H1 (cell line): ENCODE measurements around the gene NBEA. TPM values are rescaled to one million over a fixed set of nuclear protein-coding genes. Genes with fewer than 3 reads are reported as not detected.

ENCODE experiments used
- CTCF ChIA-PET: fragments of 300-600 bp; sonication (Branson Sonifier 250); formaldehyde crosslinking; loops from one replicate; lab custom pipeline; 2021; ENCODE audit not compliant: partially characterized antibody; lab: Charles Lee
- POLR2A ChIA-PET: fragments of 300-600 bp; sonication (Branson Sonifier 250); formaldehyde crosslinking; loops from one replicate; lab custom pipeline; 2021; ENCODE audit warnings: inconsistent platforms; ENCODE audit not compliant: partially characterized antibody; lab: Charles Lee
- DNase-seq, 2 experiments: peaks; one replicate each; pipeline versions ENCODE4 v3.0.0 to v3.0.0-alpha.2; 2010 to 2022; ENCODE audit warnings: low spot score in 2 of 2, low read depth in 1 of 2, mixed read lengths in 1 of 2
- FAIRE-seq: peaks from 2 replicates; lab custom pipeline; 2011; peaks lifted over from hg19 to GRCh38; lab: Jason Lieb, UNC
- H2AFZ ChIP-seq: 2 replicates; pipeline ENCODE4 v1.8.1; 2012; ENCODE audit warnings: low read length, inconsistent platforms
- H2AK5ac ChIP-seq: 2 replicates; pipeline ENCODE4 v1.6.1; 2013; ENCODE audit warnings: low read depth, low read length
- H2BK120ac ChIP-seq: replicated peaks from 2 replicates; pipeline ENCODE3; 2013; ENCODE audit warnings: low read depth, low read length, inconsistent platforms
- H2BK12ac ChIP-seq: 2 replicates; pipeline ENCODE4 v1.6.1; 2013; ENCODE audit warnings: low read depth, low read length
- H2BK15ac ChIP-seq: 2 replicates; pipeline ENCODE4 v1.6.1; 2013; ENCODE audit warnings: low read length
- H2BK20ac ChIP-seq: 2 replicates; pipeline ENCODE4 v1.6.1; 2013; ENCODE audit warnings: low read length
- H2BK5ac ChIP-seq: 2 replicates; pipeline ENCODE4 v1.6.1; 2013; ENCODE audit warnings: low read depth, low read length
- H3K14ac ChIP-seq: 2 replicates; pipeline ENCODE4 v1.6.1; 2013; ENCODE audit warnings: inconsistent platforms; ENCODE audit not compliant: insufficient read length
- H3K18ac ChIP-seq: 2 replicates; pipeline ENCODE4 v1.6.1; 2013; ENCODE audit warnings: low read length; ENCODE audit errors: extremely low read depth
- H3K23ac ChIP-seq: 2 replicates; pipeline ENCODE4 v1.6.1; 2013; ENCODE audit warnings: inconsistent platforms; ENCODE audit not compliant: insufficient read length
- H3K23me2 ChIP-seq: 2 replicates; pipeline ENCODE4 v1.6.1; 2013; ENCODE audit warnings: low read depth, low read length
- H3K27ac ChIP-seq: 2 replicates; pipeline ENCODE4 v1.6.1; 2011; ENCODE audit warnings: low read depth, low read length, inconsistent platforms
- H3K27me3 ChIP-seq, 4 experiments: replicated peaks in 1 of 4; 1 replicate in 1 of 4; 2 replicates in 3 of 4; pipeline versions ENCODE4 v1.6.1 to v1.8.1; 2011 to 2013; ENCODE audit warnings: low read length in 3 of 4, mild to moderate bottlenecking in 3 of 4, inconsistent platforms in 2 of 4, mixed read lengths in 2 of 4, moderate library complexity in 1 of 4; ENCODE audit not compliant: control insufficient read depth in 3 of 4, insufficient read depth in 3 of 4; ENCODE audit errors: extremely low read depth in 1 of 4
- H3K36me3 ChIP-seq, 4 experiments: 2 replicates each; pipeline versions ENCODE4 v1.6.1 to v1.8.1; 2011 to 2013; ENCODE audit warnings: mild to moderate bottlenecking in 4 of 4, low read length in 3 of 4, moderate library complexity in 2 of 4, control low read depth in 1 of 4, inconsistent platforms in 1 of 4; ENCODE audit not compliant: insufficient read depth in 4 of 4, control insufficient read depth in 2 of 4
- H3K4ac ChIP-seq: replicated peaks from 2 replicates; pipeline ENCODE3; 2013; ENCODE audit warnings: low read length, low read depth, mixed read lengths, inconsistent platforms; ENCODE audit not compliant: insufficient read length
- H3K4me1 ChIP-seq, 4 experiments: replicated peaks in 1 of 4; 1 replicate in 1 of 4; 2 replicates in 3 of 4; pipeline versions ENCODE4 v1.6.1 to v1.8.1; 2011 to 2013; ENCODE audit warnings: low read length in 3 of 4, inconsistent platforms in 2 of 4, mixed read lengths in 1 of 4; ENCODE audit not compliant: insufficient read depth in 4 of 4, control insufficient read depth in 3 of 4
- H3K4me2 ChIP-seq, 2 experiments: 2 replicates each; pipeline versions ENCODE4 v1.6.1 to v1.8.1; 2011 to 2013; ENCODE audit warnings: low read depth in 2 of 2, low read length in 2 of 2, control low read depth in 1 of 2, inconsistent platforms in 1 of 2, mild to moderate bottlenecking in 1 of 2; ENCODE audit not compliant: insufficient read depth in 1 of 2
- H3K4me3 ChIP-seq, 4 experiments: fragments of 200-600, 300-600 bp in 1 of 4; sonication (generic), shearing (Covaris generic), sonication (Bioruptor Twin) in 1 of 4; 2 replicates each; pipeline versions ENCODE4 v1.5.1 to v1.8.1; 2011 to 2016; ENCODE audit warnings: low read length in 4 of 4, low read depth in 3 of 4, control low read depth in 2 of 4, inconsistent platforms in 2 of 4, mild to moderate bottlenecking in 2 of 4, mixed read lengths in 1 of 4, moderate library complexity in 1 of 4; ENCODE audit not compliant: insufficient read depth in 2 of 4; ENCODE audit errors: extremely low read depth in 1 of 4
- H3K56ac ChIP-seq: replicated peaks from 2 replicates; pipeline ENCODE3; 2013; ENCODE audit warnings: low read depth, mild to moderate bottlenecking, mixed read lengths, low read length, inconsistent platforms; ENCODE audit not compliant: insufficient read length
- H3K79me1 ChIP-seq: 2 replicates; pipeline ENCODE4 v1.6.1; 2013; ENCODE audit warnings: low read depth, low read length, control low read depth
- H3K79me2 ChIP-seq, 2 experiments: 2 replicates each; pipeline versions ENCODE4 v1.6.1 to v1.8.1; 2012 to 2013; ENCODE audit warnings: low read length in 2 of 2, mild to moderate bottlenecking in 2 of 2, inconsistent platforms in 1 of 2; ENCODE audit not compliant: insufficient read depth in 2 of 2, control insufficient read depth in 1 of 2
- H3K9ac ChIP-seq, 4 experiments: replicated peaks in 1 of 4; 1 replicate in 1 of 4; 2 replicates in 3 of 4; pipeline versions ENCODE4 v1.6.1 to v1.8.1; 2011 to 2013; ENCODE audit warnings: low read depth in 3 of 4, low read length in 3 of 4, control low read depth in 2 of 4, mild to moderate bottlenecking in 2 of 4, moderate library complexity in 2 of 4, inconsistent platforms in 1 of 4; ENCODE audit errors: extremely low read depth in 1 of 4
- H3K9me3 ChIP-seq, 2 experiments: 2 replicates each; pipeline versions ENCODE4 v1.6.1 to v1.8.1; 2012 to 2013; ENCODE audit warnings: mild to moderate bottlenecking in 2 of 2, moderate library complexity in 2 of 2, control low read depth in 1 of 2, inconsistent platforms in 1 of 2, low read depth in 1 of 2, low read length in 1 of 2, mixed read lengths in 1 of 2; ENCODE audit not compliant: insufficient read depth in 2 of 2
- H4K20me1 ChIP-seq, 2 experiments: replicated peaks in 1 of 2; 2 replicates each; pipeline versions ENCODE3 to v1.8.1; 2011 to 2013; ENCODE audit warnings: inconsistent platforms in 2 of 2, low read length in 2 of 2, mild to moderate bottlenecking in 1 of 2; ENCODE audit not compliant: insufficient read depth in 2 of 2, control insufficient read depth in 1 of 2
- H4K5ac ChIP-seq: 2 replicates; pipeline ENCODE4 v1.6.1; 2013; ENCODE audit warnings: low read length, low read depth, mixed read lengths, inconsistent platforms; ENCODE audit not compliant: insufficient read length
- H4K8ac ChIP-seq: 2 replicates; pipeline ENCODE4 v1.8.0; 2013; ENCODE audit warnings: mild to moderate bottlenecking, moderate library complexity, low read length, inconsistent platforms; ENCODE audit not compliant: insufficient read depth; ENCODE audit errors: extremely low read depth
- H4K91ac ChIP-seq: replicated peaks from 2 replicates; pipeline ENCODE3; 2013; ENCODE audit warnings: low read length, mixed read lengths, inconsistent platforms; ENCODE audit not compliant: insufficient read length
- CREB1 ChIP-seq: IDR thresholded peaks from 2 replicates; pipeline ENCODE4 v1.6.1; 2012; ENCODE audit warnings: inconsistent platforms
- RAD21 ChIP-seq, 2 experiments: IDR thresholded peaks in 1 of 2; conservative IDR thresholded peaks in 1 of 2; 2 replicates each; pipeline ENCODE4 v1.6.1; 2011; ENCODE audit warnings: low read depth in 2 of 2, low read length in 2 of 2, improper control_type of control experiment in 1 of 2, inconsistent platforms in 1 of 2, mild to moderate bottlenecking in 1 of 2, moderate library complexity in 1 of 2
- SRF ChIP-seq: IDR thresholded peaks from 2 replicates; pipeline ENCODE4 v1.6.1; 2011; ENCODE audit warnings: mild to moderate bottlenecking, low read depth, low read length, moderate library complexity
- WGBS, 2 experiments: shearing (Covaris generic) in 1 of 2; methylation state at CpG; one replicate each; pipeline versions ENCODE4 v1.1.6 to v1.1.7; 2013 to 2015; ENCODE audit warnings: low lambda C conversion rate in 2 of 2, mixed read lengths in 2 of 2, inconsistent platforms in 1 of 2, low coverage in 1 of 2, missing lambda C conversion rate in 1 of 2; ENCODE audit not compliant: insufficient replicate concordance in 2 of 2, insufficient coverage in 1 of 2, insufficient read length in 1 of 2; ENCODE audit errors: extremely low coverage in 1 of 2, missing lambda C conversion rate in 1 of 2; 5-methylcytosine and 5-hydroxymethylcytosine counted together
- polyA plus RNA-seq, 7 experiments: library from polyadenylated mRNA; depleted of rRNA in 3 of 7; stranded (reverse) in 5 of 7; unstranded in 2 of 7; fragments of >200 nt in 5 of 7; fragments of 200-250 nt in 2 of 7; gene quantifications; 1 replicate in 5 of 7; 2 replicates in 1 of 7; 4 replicates in 1 of 7; pipeline versions ENCODE4 v1.2.1 to v1.2.3, GENCODE V29; 2011 to 2013; ENCODE audit warnings: missing spikeins in 2 of 7, mixed read lengths in 2 of 7
- total RNA-seq: library from RNA; stranded (reverse); fragmentation: NEBNext Ultra II Directional; extraction: Animal tissue kit (Norgen Biotek cat#: 25700); gene quantifications from 2 replicates; pipeline ENCODE4 v1.2.1, GENCODE V29; 2021

Gene NBEA
- total and polyA plus RNA-seq, 2 of the 8 experiments (the other 6 are each of a cell fraction or from before 2014, with no cell fraction given) = 14.2 to 21.5 TPM

GRCh38 chr13:34901572-34901971 lies 40.5 kb upstream of the NBEA start:
- Histone ChIP-seq H2BK15ac (no peak overlapping the region), H3K4ac (no peak overlapping the region), H3K56ac (no peak overlapping the region), H3K79me2 (no peaks in the 10 kb centered on the region), H3K27ac (no peak overlapping the region), H2BK5ac (no peak overlapping the region), H3K4me2 (peak overlapping the region in 1 of 2 experiments; percentile 25; a peak in 2 of 4 replicates), H4K5ac (no peak overlapping the region), H3K9ac (no peak overlapping the region), H3K4me1 (peaks cover 2 to 23% (median 17%) of the 10 kb centered on the region in 4 experiments), H3K18ac (no peak overlapping the region), H2BK20ac (peak overlapping the region; percentile 19; the same call in 1 of the 2 replicates), H3K9me3 (no peaks in the 10 kb centered on the region), H4K91ac (no peak overlapping the region), H3K27me3 (no peaks in the 10 kb centered on the region; a peak in 1 of 7 replicates), H4K20me1 (no peaks in the 10 kb centered on the region), H2BK12ac (no peak overlapping the region; the same call in 1 of the 2 replicates), H3K4me3 (no peak overlapping the region), H4K8ac (no peak overlapping the region), H2AFZ (no peak overlapping the region), H3K23me2 (no peaks in the 10 kb centered on the region; the same call in 1 of the 2 replicates), H2BK120ac (no peak overlapping the region), H3K23ac (no peak overlapping the region), H3K36me3 (no peaks in the 10 kb centered on the region), H2AK5ac (no peak overlapping the region), H3K14ac (no peak overlapping the region), H3K79me1 (no peaks in the 10 kb centered on the region)
- FAIRE-seq (no peak), DNase-seq (no peak)
- ChIA-PET CTCF (no interaction called here), POLR2A (interaction anchor here (1.6 to 4.3 kb wide), 2 partner anchors 13 to 59 kb away, joined by 4 to 34 read pairs; no protein-coding TSS in a partner anchor)
- no peak for TF ChIP-seq RAD21 (IDR thresholded peaks at IDR 0.05 in 1 of 2, conservative IDR thresholded peaks at IDR 0.05 in 1 of 2; ENCODE audit: low read depth in 2 of 2, low read length in 2 of 2)
- no peak for TF ChIP-seq CREB1
- no peak for TF ChIP-seq SRF
- 75% methylated on average over 5 of the region's 5 CpGs; no CpG with 5 or more reads in 1 of the 2 experiments for WGBS, 2 experiments
